ENCODE data around the gene DIAPH2. TPM values are rescaled to one million over a fixed set of nuclear protein-coding genes. Genes with fewer than 3 reads are reported as not detected.
"Not testable (repeated sequence)": the region's sequence is repeated elsewhere in the genome, so short reads cannot be mapped to it uniquely, and the experiment has no call there.

The DIAPH2 gene
- total RNA-seq, 4 donors from 2014 or later = 40.2 to 52.2 (median 44.8) TPM

DNA sequence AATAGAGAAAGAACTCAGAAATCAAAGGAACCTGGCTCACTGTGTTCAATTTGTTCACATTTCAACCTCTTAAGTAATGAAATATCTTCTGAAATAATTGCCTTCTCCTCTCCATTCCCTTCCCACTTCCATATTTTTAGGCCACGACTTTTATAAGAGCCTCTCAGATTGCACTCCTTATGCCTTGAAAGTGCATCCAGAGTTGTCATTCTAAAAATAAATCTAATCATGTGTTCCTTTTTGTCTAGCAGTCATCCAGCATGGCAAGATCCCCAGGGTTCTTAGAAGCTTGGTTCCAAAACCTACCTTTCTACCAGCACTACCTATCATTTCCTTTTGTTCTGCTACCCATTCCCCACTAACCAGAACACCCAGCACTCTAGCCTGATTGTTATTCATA, 156.7 kb downstream of the DIAPH2 start:
- H3K9me3 ChIP-seq = no peaks in the 10 kb centered on the region
- no peak overlapping the region for H3K27ac ChIP-seq
- DNase-seq (ENCODE audit: low spot score in 2 of 2) = no peak
- H3K36me3 ChIP-seq = no peaks in the 10 kb centered on the region
- H3K4me3 ChIP-seq = no peak overlapping the region
- no peak for TF ChIP-seq EP300 (IDR thresholded peaks at IDR 0.05)
- 73 to 92% methylated on average over 1 of the region's 1 CpG for WGBS, 2 donors
- peaks cover 0 to 10% of the 10 kb centered on the region in 2 donors for H3K27me3 ChIP-seq
- no peaks in the 10 kb centered on the region for H3K4me1 ChIP-seq

DNA sequence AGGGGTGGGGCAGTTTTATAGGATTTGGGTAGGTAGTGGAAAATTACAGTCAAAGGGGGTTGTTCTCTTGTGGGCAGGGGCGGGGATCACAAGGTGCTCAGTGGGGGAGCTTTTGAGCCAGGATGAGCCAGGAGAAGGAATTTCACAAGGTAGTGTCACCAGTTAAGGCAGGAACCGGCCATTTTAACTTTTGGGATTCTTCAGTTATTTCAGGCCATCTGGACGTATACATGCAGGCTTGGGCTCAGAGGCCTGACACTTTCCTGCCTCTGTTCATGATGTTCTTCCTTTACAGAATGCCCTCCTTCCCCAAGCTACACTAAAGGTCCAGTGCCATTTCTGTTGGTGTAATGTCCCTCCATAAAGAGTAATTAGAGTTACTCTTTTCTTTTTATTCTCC, 157.2 kb downstream of the DIAPH2 start:
- H3K4me3 ChIP-seq; H3K9me3 ChIP-seq; H3K36me3 ChIP-seq; H3K4me1 ChIP-seq; H3K27ac ChIP-seq; DNase-seq (ENCODE audit: low spot score in 2 of 2): not testable (repeated sequence)
- H3K27me3 ChIP-seq = peaks cover 0 to 10% of the 10 kb centered on the region in 2 donors
- WGBS, 2 donors = 67 to 90% methylated on average over 3 of the region's 3 CpGs

DNA sequence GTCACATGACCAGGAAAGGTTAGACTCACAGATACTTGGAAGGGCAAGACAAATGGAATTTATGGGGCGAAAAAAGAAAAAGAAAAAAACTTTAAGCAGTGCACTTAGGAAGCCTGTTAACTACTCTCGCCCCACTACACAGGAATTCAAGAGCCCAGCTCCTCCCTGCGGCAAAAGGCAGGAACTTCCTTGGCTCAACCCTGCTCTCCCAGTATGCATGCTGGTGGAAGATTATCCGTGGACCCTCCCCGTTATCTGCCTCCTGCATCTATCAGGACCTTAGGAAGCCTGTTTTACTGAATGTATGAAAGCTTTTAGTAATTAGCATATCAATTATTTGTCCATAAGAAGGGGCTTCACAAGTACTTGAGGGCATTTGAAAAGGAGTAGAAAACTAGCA, 158.9 kb downstream of the DIAPH2 start:
- H3K27me3 ChIP-seq = peaks cover 0 to 10% of the 10 kb centered on the region in 2 donors
- no peak overlapping the region for H3K4me3 ChIP-seq
- 40 to 46% methylated on average over 5 of the region's 5 CpGs for WGBS, 2 donors
- H3K9me3 ChIP-seq = no peaks in the 10 kb centered on the region
- TF ChIP-seq POLR2A (IDR thresholded peaks at IDR 0.05) = no peak
- no peak for DNase-seq (ENCODE audit: low spot score in 2 of 2)
- no peaks in the 10 kb centered on the region for H3K4me1 ChIP-seq
- no peaks in the 10 kb centered on the region for H3K36me3 ChIP-seq
- no peak overlapping the region for H3K27ac ChIP-seq

DNA sequence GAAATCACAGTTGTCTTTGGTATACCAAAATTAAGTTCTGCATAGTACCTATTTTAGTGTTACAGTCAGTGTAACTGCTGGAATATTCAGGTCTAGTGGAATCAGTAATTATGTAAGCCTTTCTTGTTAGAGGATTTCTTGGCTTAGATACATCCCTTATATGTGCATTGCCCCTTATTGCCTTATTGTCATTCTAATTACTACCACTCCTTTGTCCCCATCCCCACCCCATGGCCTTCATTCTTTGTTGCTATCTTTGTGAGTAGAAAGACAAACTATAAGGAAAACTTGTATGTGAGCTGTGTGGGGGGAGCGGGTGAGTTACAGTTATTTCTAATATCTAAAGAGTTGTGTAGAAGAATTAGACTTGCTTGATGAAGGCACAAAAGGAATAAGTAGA, 162.2 kb downstream of the DIAPH2 start:
- H3K4me3 ChIP-seq = no peak overlapping the region
- peaks cover 0 to 10% of the 10 kb centered on the region in 2 donors for H3K27me3 ChIP-seq
- H3K36me3 ChIP-seq = no peaks in the 10 kb centered on the region
- H3K27ac ChIP-seq = no peak overlapping the region
- no peaks in the 10 kb centered on the region for H3K9me3 ChIP-seq
- DNase-seq (ENCODE audit: low spot score in 2 of 2) = no peak
- WGBS, 2 donors = 92 to 100% methylated on average over 1 of the region's 1 CpG
- H3K4me1 ChIP-seq = no peaks in the 10 kb centered on the region
- TF ChIP-seq EP300 (IDR thresholded peaks at IDR 0.05) (no peak), POLR2A (IDR thresholded peaks at IDR 0.05) (no peak)
- TF ChIP-seq, protein P1, sequence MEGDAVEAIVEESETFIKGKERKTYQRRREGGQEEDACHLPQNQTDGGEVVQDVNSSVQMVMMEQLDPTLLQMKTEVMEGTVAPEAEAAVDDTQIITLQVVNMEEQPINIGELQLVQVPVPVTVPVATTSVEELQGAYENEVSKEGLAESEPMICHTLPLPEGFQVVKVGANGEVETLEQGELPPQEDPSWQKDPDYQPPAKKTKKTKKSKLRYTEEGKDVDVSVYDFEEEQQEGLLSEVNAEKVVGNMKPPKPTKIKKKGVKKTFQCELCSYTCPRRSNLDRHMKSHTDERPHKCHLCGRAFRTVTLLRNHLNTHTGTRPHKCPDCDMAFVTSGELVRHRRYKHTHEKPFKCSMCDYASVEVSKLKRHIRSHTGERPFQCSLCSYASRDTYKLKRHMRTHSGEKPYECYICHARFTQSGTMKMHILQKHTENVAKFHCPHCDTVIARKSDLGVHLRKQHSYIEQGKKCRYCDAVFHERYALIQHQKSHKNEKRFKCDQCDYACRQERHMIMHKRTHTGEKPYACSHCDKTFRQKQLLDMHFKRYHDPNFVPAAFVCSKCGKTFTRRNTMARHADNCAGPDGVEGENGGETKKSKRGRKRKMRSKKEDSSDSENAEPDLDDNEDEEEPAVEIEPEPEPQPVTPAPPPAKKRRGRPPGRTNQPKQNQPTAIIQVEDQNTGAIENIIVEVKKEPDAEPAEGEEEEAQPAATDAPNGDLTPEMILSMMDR (IDR thresholded peaks at IDR 0.05) = no peak

DNA sequence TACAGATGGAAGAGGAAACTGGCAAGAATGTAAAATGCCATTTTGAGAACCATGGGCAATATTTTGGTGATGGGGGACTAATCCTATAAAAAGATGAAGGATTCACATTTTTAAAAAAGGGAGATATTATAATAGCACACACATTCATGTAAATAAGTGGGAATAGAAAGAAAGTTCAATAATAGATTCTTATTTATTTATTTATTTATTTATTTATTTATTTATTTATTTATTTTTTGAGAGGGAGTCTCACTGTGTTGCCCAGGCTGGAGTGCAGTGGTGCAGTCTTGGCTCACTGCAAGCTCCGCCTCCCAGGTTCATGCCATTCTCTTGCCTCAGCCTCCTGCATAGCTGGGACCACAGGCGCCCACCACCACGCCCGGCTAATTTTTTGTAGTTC, 174.8 kb downstream of the DIAPH2 start:
- not testable (repeated sequence) for H3K27me3 ChIP-seq; H3K4me1 ChIP-seq; H3K4me3 ChIP-seq; H3K36me3 ChIP-seq; DNase-seq (ENCODE audit: low spot score in 2 of 2); H3K9me3 ChIP-seq; H3K27ac ChIP-seq
- 93 to 95% methylated on average over 4 of the region's 4 CpGs for WGBS, 2 donors

DNA sequence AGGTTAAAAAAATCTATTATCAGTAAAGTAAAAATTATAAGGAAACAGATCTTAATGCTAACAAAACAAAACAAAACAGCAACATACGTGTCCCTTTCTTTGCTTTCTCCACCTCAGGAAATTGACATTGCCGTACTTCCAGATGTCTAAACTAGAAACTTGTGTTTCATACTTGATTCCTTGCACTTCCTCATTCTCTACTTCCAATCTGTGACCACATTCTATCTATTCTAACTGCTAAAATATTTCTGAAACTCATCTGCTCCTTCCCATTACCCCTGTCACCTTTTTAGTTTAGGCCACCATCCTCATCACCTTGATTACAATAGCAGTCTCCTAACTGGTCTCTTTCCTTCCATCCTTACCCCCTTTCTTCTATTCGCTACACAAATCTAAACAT, 176.6 kb downstream of the DIAPH2 start:
- no peaks in the 10 kb centered on the region for H3K36me3 ChIP-seq
- no peak for DNase-seq (ENCODE audit: low spot score in 2 of 2)
- no peaks in the 10 kb centered on the region for H3K9me3 ChIP-seq
- TF ChIP-seq, protein P1 (IDR thresholded peaks at IDR 0.05) = no peak
- TF ChIP-seq POLR2A (IDR thresholded peaks at IDR 0.05) (no peak), EP300 (IDR thresholded peaks at IDR 0.05) (no peak)
- no peak overlapping the region for H3K4me3 ChIP-seq
- H3K27ac ChIP-seq = no peak overlapping the region
- no peaks in the 10 kb centered on the region for H3K4me1 ChIP-seq
- WGBS, 2 donors = 75 to 77% methylated on average over 3 of the region's 3 CpGs
- H3K27me3 ChIP-seq = peaks cover 0 to 4% of the 10 kb centered on the region in 2 donors

DNA sequence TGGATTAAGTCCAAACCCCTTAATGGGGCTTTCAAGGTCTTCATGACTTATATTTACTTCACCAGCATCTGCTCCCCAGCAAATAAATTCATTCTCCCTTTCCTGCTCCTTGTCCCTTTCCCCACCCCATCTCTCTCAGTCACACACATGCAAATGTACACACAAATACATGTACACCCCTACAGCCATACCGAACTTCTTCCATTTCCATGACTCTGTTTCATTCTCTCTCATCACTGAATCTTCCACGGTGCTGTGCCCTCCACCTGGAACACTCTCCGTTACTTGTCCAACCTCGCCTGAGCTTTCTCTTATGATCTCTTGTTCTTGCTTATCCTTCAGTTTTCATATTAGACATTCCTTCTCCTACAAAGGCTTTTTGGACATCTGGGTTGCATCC, 177.0 kb downstream of the DIAPH2 start:
- Histone ChIP-seq H3K9me3 (no peaks in the 10 kb centered on the region), H3K4me1 (no peaks in the 10 kb centered on the region), H3K27me3 (peaks cover 0 to under 1% of the 10 kb centered on the region in 2 donors), H3K4me3 (no peak overlapping the region), H3K27ac (no peak overlapping the region), H3K36me3 (no peaks in the 10 kb centered on the region)
- DNase-seq (ENCODE audit: low spot score in 2 of 2) = no peak
- WGBS, 2 donors = 90 to 100% methylated on average over 4 of the region's 4 CpGs
- TF ChIP-seq, protein P1 (IDR thresholded peaks at IDR 0.05) = no peak
- TF ChIP-seq POLR2A (IDR thresholded peaks at IDR 0.05) (no peak), EP300 (IDR thresholded peaks at IDR 0.05) (no peak)

Data from tibial nerve (tissue), 4 donors.